MG63 (cell line): Measurements from ENCODE around the gene PLA2G15. TPM values are rescaled to one million over a fixed set of nuclear protein-coding genes. Genes with fewer than 3 reads are reported as not detected.

ENCODE experiments used
- DNase-seq: peaks from one replicate; pipeline ENCODE4 v3.0.0-alpha.2; 2020
- H3K27me3 ChIP-seq: fragments of 250-450 bp; sonication (Bioruptor Pico); 2 replicates; pipeline ENCODE4 v1.5.1; 2020; ENCODE audit warnings: mild to moderate bottlenecking, moderate library complexity
- H3K36me3 ChIP-seq: fragments of 250-450 bp; sonication (Bioruptor Pico); 2 replicates; pipeline ENCODE4 v1.5.1; 2020; ENCODE audit warnings: mild to moderate bottlenecking, moderate library complexity
- H3K4me3 ChIP-seq: fragments of 250-450 bp; sonication (Bioruptor Pico); 2 replicates; pipeline ENCODE4 v1.5.1; 2020; ENCODE audit warnings: mild to moderate bottlenecking, moderate library complexity
- H3K9me3 ChIP-seq: fragments of 250-450 bp; sonication (Bioruptor Pico); 2 replicates; pipeline ENCODE4 v1.5.1; 2020; ENCODE audit warnings: mild to moderate bottlenecking, moderate library complexity
- total RNA-seq: library from RNA; depleted of rRNA; stranded (reverse); fragments of >200 nt; shearing (Covaris generic); gene quantifications from 2 replicates; pipeline ENCODE4 v1.2.3, GENCODE V29; 2014; ENCODE audit warnings: low replicate concordance

The PLA2G15 gene
- total RNA-seq, 1 experiment from 2014 or later = 13.7 TPM

- DNase-seq = no peak
- H3K9me3 ChIP-seq = no peaks in the 10 kb centered on the region
- no peak overlapping the region for H3K4me3 ChIP-seq
- no peaks in the 10 kb centered on the region for H3K36me3 ChIP-seq
- no peaks in the 10 kb centered on the region for H3K27me3 ChIP-seq
Measured at GRCh38 chr16:68229431-68230175, 15.6 kb upstream of the PLA2G15 start.

GRCh38 chr16:68230176-68230571 lies 15.0 kb upstream of the PLA2G15 start:
- no peaks in the 10 kb centered on the region for H3K9me3 ChIP-seq
- no peak overlapping the region for H3K4me3 ChIP-seq
- H3K27me3 ChIP-seq = no peaks in the 10 kb centered on the region
- no peak for DNase-seq
- no peaks in the 10 kb centered on the region for H3K36me3 ChIP-seq

DNA sequence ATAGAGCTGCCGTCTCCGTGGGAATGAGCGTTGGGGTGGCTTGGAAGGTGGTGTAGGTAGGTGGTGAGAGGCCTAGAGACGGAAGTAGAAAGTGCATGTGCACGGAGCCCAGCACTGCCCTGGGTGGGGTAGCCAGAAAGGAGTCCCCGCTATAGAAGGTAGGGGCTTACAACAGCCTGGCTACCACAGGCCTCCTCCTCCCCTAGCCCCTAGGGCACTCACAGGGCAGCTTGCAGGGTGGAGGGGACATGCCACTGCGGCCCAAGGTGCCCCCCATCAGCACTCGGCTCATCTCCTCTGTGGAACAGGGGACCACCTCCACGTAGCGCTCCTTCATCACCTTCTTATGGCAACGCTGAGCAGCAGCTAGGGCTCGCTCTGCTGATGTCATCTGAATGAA lies 14.2 kb upstream of the PLA2G15 start:
- no peaks in the 10 kb centered on the region for H3K27me3 ChIP-seq
- H3K4me3 ChIP-seq = no peak overlapping the region
- no peaks in the 10 kb centered on the region for H3K36me3 ChIP-seq
- DNase-seq = no peak
- H3K9me3 ChIP-seq = no peaks in the 10 kb centered on the region

- Histone ChIP-seq H3K36me3 (no peaks in the 10 kb centered on the region), H3K9me3 (no peaks in the 10 kb centered on the region), H3K4me3 (no peak overlapping the region), H3K27me3 (no peaks in the 10 kb centered on the region)
- DNase-seq = no peak
Measured at GRCh38 chr16:68231384-68232136, 13.6 kb upstream of the PLA2G15 start.

- Histone ChIP-seq H3K4me3 (no peak overlapping the region), H3K36me3 (no peaks in the 10 kb centered on the region), H3K27me3 (no peaks in the 10 kb centered on the region), H3K9me3 (no peaks in the 10 kb centered on the region)
- DNase-seq = no peak
Measured at GRCh38 chr16:68232335-68232734, 12.8 kb upstream of the PLA2G15 start.

DNA sequence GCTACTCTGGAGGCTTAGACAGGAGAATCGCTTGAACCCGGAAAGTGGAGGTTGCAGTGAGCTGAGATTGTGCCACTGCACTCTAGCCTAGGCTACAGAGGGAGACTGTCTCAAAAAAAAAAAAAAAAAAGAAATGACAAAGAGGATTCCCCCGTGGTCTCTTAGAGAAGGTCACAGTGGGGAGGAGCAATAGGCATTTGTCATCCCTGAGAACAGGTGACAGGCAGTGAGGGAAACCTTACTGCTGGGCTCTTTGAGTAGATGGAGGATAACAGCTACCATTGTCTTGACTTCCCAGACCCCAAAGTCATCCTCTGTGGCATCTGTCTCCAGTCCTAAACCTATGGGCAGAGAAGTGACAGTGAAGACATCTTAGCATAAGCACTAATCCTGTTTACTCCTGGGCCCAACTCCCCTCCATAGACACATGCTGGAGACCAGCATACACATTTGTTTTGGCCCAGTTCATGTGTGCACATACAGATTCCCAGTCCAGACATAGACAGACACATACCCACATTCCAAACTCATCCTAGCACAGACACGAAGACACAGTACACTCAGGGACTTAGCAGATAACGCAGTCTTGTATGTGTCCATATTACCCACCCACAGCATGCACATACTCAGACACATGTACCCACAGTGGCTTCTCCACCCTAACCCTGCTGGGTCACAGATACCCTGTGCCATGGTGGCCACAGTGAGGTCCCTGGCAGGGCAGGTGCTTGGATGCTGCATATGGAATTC lies 11.9 kb upstream of the PLA2G15 start:
- Histone ChIP-seq H3K4me3 (no peak overlapping the region), H3K27me3 (no peaks in the 10 kb centered on the region), H3K36me3 (no peaks in the 10 kb centered on the region), H3K9me3 (no peaks in the 10 kb centered on the region)
- no peak for DNase-seq

GRCh38 chr16:68233835-68234187 lies 11.4 kb upstream of the PLA2G15 start:
- no peak for DNase-seq
- no peaks in the 10 kb centered on the region for H3K36me3 ChIP-seq
- no peak overlapping the region for H3K4me3 ChIP-seq
- H3K9me3 ChIP-seq = no peaks in the 10 kb centered on the region
- no peaks in the 10 kb centered on the region for H3K27me3 ChIP-seq

DNA sequence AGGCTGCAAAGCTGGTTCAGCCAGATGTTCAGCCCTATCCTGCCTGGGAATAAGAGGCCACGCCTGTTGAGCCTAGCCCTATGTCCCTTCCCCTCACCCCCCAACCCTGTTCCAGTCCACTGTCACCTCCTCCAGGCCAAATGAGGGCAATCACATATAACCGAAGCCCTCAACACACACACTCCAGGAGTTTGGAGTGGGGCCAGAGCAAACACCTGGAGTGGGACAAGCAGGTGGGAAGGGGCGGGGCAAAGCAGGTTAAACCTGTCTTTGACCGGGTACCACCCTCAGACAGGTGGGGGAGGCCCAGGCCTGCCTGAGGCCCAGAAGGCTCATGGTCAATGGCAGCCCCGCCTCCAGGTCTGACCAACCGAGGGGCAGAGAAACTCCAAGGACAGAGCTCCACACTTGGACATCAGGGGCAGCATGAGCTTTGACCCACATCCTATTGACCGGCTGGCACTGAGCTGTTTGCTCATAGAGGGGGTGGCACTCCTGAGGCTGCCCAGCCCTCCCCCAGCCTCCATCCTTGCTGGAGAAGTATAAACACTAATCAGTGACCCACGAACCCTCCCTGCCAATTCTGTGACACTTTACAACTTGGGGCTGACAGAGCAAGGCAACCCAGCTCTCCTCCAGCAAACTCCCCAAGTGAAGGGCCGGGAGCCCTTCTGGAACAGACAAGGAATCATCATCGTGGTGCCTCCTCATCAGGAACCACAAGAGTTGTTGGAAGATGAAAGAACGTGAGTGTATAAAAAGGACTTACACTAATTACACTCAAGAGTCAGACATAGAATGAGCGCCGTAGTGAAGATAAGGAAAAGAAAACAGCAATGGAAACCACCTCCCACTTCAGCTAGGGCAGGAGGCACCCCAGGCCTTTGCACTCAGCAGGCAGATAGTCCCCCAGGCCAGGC lies 10.7 kb upstream of the PLA2G15 start:
- Histone ChIP-seq H3K27me3 (no peaks in the 10 kb centered on the region), H3K36me3 (no peaks in the 10 kb centered on the region), H3K4me3 (no peak overlapping the region), H3K9me3 (no peaks in the 10 kb centered on the region)
- DNase-seq = no peak

GRCh38 chr16:68235108-68235886 lies 9.9 kb upstream of the PLA2G15 start:
- H3K4me3 ChIP-seq = no peak overlapping the region
- no peaks in the 10 kb centered on the region for H3K9me3 ChIP-seq
- no peaks in the 10 kb centered on the region for H3K27me3 ChIP-seq
- no peaks in the 10 kb centered on the region for H3K36me3 ChIP-seq
- DNase-seq = no peak

- H3K4me3 ChIP-seq = peak within 1 kb of the TSS; percentile 47
- no peak for DNase-seq
- no peaks in the 10 kb centered on the region for H3K9me3 ChIP-seq
- no peaks in the 10 kb centered on the region for H3K27me3 ChIP-seq
- no peaks in the 10 kb centered on the region for H3K36me3 ChIP-seq
Measured at GRCh38 chr16:68235887-68236136, 9.4 kb upstream of the PLA2G15 start, which contains the start of gene ESRP2. TSS of gene ESRP2 (minus strand) at chr16:68236127. CDS start at chr16:68236045, 82 bp downstream.

DNA sequence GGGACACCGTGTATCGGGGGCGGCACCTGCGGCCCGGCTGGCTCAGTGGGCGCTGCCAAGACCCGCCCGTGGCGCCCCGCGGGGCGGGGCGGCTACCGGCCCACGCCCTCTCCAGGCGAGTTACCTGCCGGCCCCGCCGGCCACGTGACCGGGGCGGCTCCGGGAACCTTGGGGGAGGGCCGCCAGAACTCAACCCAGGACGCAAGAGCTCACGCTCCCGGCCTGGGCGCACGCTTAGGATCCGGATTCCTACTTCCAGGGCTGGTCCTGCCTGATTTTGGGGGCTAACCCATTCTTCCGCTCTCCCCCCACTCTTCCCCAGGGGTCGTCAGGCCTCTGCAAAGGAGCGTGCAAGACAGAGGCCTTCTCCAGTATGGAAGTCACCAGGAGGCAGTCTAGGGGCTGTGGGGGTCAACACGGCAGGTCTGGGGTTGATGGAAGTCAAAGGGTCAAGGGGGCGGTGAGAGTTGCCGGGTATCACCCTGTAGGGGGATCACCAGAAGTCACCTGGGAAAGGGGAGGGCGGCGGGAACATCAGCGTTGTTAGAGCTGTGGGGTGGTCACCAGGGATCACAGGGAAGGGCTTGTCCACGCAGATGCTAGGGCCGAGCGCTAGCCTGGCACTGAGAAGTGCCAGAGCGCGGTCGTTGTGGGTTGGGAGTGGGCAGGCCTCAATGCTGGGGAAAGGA lies 8.9 kb upstream of the PLA2G15 start:
- Histone ChIP-seq H3K9me3 (no peaks in the 10 kb centered on the region), H3K27me3 (no peaks in the 10 kb centered on the region), H3K36me3 (no peaks in the 10 kb centered on the region), H3K4me3 (no peak overlapping the region)
- no peak for DNase-seq

GRCh38 chr16:68236826-68237242 lies 8.3 kb upstream of the PLA2G15 start:
- no peak for DNase-seq
- Histone ChIP-seq H3K36me3 (no peaks in the 10 kb centered on the region), H3K9me3 (no peaks in the 10 kb centered on the region), H3K4me3 (peak overlapping the region; percentile 47), H3K27me3 (no peaks in the 10 kb centered on the region)

GRCh38 chr16:68237243-68238028 lies 7.7 kb upstream of the PLA2G15 start:
- Histone ChIP-seq H3K4me3 (peak overlapping the region; percentile 47), H3K27me3 (no peaks in the 10 kb centered on the region), H3K36me3 (no peaks in the 10 kb centered on the region), H3K9me3 (no peaks in the 10 kb centered on the region)
- peak; percentile 93 for DNase-seq

- H3K27me3 ChIP-seq = no peaks in the 10 kb centered on the region
- H3K36me3 ChIP-seq = no peaks in the 10 kb centered on the region
- H3K4me3 ChIP-seq = peak overlapping the region; percentile 47
- no peak for DNase-seq
- no peaks in the 10 kb centered on the region for H3K9me3 ChIP-seq
Measured at GRCh38 chr16:68238029-68238345, 7.2 kb upstream of the PLA2G15 start.

- no peaks in the 10 kb centered on the region for H3K27me3 ChIP-seq
- no peak for DNase-seq
- no peak overlapping the region for H3K4me3 ChIP-seq
- no peaks in the 10 kb centered on the region for H3K36me3 ChIP-seq
- H3K9me3 ChIP-seq = no peaks in the 10 kb centered on the region
Measured at GRCh38 chr16:68242085-68242484, 3.1 kb upstream of the PLA2G15 start.
